HG02759 (cell line): ENCODE measurements around the gene GABRR3.
"Not testable (repeated sequence)": the region's sequence is repeated elsewhere in the genome, so short reads cannot be mapped to it uniquely, and the experiment has no call there.

Source experiments
- ATAC-seq: cut with Tn5 transposase; IDR thresholded peaks from one replicate; pipeline ENCODE4 v1.9.1; 2021; ENCODE audit warnings: mild to moderate bottlenecking, moderate library complexity; ENCODE audit not compliant: unreplicated experiment

The GABRR3 gene

DNA sequence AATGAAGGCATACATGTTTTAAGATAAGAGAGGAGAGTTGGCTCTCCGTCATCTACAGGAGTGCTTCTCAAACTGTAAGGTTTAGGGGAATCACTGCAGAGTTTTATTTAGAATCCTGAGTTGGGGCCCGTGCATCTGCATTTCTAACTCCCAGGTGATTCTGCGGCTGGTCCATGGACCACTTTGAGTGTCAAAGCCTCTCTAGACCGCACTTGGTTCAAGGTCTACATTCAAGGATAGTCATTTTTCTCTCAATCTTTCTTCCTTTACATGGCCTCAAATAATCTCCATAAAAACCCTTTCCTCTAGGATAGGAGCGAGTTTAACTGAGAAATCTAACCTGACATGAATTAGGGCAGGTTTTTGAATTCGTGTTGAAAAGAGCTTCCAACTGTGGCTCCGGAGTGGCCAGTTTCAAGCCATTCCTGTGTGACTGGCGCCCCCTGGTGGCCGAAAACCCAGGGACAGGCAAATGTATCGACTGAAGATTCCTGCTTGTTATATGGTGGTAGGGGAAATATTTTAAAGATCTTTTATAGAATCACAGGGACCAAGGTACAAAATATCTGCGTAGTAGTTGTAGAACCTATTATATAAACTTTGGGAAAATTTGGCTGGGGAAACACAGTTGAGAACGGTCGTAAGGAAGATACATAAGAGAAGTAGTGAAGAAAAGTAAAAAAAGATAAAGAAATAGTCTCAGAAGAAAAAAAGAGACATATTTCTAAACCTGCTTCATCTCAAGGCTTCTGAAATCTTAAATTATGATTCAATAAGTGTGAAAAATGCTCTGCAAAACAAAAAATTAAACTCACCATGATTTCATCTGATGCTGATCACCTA is 11.9 kb downstream of the GABRR3 start:
- peak; percentile 74 for ATAC-seq

DNA sequence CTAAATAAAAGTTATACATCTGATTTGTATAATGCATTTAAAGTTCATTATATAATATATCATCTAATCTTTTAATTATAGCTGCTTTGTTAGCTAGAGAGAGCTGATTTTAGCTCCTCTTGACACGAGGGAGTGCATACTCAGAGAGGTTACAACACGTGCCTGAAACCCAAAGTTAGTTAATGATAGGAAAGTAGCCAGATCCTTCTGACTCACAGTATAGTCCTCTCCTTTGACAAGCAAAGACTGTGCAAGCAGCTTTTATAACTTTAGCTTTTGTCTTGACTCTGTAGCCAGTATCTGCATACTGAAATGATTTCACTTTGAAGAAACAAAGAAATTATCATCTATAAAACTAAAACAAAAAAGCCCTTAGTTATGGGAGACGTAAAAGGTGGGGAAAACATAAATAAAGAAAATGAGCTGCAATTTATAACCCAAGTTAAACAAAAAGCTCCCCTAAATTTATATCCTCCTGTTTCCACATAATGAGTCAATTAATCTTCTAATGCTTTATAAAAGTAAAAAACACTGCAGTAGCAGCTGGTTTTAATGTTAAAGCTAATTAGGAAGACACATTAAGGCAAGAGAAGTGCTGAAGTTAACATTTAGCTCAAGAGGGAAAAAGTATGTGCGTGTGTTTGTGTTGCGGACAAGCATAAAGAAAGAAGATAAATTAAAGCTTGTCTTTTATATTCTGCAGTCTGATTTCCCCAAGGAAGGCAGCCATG is 13.1 kb downstream of the GABRR3 start:
- ATAC-seq: no peak

GRCh38 chr3:98020412-98020811 is 14.7 kb downstream of the GABRR3 start:
- ATAC-seq: no peak

GRCh38 chr3:98018301-98018700 is 16.8 kb downstream of the GABRR3 start:
- ATAC-seq: no peak

DNA sequence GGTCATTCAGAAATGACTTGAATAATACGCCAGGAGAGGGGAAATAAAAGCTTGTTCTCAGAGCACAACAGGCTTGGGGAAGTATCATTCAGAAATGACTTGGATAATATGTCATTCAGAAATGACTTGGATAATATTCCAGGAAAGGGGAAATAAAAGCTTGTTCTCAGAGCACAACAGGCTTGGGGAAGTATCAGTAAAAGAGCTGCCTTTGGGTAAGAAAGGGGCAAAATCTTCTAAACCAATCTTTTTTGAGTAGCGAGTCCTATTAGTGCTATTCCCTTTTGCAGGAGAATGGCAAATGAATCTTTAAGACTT is 20.9 kb downstream of the GABRR3 start:
- no peak for ATAC-seq

DNA sequence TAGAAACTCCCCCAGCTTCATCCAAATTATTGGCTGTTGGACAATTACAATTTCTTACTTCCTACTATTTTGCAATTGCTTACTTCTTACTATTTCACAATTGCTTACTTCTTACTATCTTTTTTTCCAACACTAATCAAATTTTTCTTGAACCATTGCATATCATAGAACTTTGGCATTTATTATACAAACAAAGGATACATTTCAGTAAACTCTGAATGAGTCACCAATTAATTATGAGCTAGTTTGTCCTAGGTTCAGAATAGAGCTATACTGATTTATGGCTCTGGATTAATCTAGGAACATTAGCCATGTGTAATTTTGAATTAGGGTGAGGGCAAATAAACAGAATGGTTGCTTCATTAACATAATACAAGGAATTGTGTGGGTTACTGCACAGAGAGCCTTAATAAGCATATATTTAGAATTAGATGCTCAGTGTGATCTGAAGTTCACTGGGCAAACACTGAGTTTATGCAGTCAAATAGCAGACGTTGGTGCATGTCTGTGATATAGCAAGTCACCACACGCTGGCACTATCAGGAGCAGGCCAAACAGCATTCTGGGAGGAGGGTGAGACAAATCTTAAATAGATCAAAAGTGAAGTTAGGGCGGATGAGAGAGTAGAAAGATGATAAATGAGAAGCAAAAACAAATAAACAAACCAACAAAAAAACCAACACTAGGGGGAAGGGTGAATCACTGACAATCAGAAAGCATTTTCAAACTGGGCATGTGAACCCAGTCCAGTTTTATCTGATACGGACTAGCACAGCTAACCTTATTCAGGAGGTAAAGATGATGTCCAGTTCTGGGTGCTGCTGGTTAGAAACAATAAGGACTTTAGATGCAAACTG is 21.5 kb downstream of the GABRR3 start:
- no peak for ATAC-seq

GRCh38 chr3:98012979-98013378 is 22.1 kb downstream of the GABRR3 start:
- ATAC-seq: no peak

- not testable (repeated sequence) for ATAC-seq
Observed at GRCh38 chr3:98010883-98011449, 24.1 kb downstream of the GABRR3 start.

GRCh38 chr3:98010194-98010882 is 24.8 kb downstream of the GABRR3 start:
- ATAC-seq: no peak

DNA sequence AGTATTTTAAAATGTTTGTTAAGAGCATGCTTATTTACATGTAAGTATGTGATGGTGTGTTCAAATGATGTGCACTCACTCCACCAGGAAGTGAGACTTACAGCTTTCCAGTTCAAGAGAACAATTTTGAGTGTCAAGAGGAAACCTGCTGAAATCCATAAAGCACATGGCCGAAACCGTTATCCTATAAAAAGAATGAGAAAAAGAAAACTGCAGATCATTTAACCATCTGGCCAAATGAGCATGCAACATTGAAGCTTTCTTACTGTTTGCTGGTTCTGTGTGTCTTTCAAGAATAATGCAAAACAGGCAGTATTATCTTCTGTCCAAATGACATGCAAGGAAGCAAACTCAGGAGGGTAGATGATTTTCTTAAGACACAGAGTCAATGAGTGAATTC is 26.3 kb downstream of the GABRR3 start:
- ATAC-seq: peak; percentile 72

GRCh38 chr3:98005438-98005837 is 29.7 kb downstream of the GABRR3 start:
- no peak for ATAC-seq

GRCh38 chr3:98004721-98005120 is 30.4 kb downstream of the GABRR3 start:
- no peak for ATAC-seq

DNA sequence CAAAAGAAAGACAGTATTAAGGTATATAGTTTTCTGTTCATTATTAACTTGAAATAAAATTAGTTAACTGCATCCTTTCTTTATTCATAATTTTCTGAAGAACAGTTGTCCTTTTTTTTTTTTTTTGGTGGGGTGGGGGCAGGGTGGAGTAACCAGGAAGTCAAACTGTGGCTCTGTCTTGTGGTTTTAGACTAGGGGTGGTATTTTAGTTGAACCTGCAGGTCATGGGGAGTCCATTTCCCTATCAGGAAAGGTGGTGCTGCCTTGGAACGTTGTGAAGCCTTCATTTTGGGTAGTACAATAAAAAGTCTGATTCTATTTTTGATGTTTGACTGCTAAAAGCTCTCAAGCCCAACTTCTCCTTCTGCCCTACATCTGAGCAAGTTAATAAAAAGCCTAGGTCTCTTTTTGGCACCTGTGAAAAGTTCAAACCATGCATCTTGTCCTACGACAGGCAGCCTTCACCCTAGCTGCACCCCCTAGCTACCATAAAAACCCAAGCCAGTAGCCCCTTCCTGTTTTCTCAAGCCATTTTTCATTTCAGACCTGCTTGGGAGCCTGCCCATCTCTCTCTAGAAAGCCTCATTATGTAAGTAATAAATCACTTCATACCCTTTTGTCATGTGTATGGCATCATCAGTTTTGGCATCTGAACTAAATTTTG is 31.7 kb downstream of the GABRR3 start:
- peak; percentile 59 for ATAC-seq

DNA sequence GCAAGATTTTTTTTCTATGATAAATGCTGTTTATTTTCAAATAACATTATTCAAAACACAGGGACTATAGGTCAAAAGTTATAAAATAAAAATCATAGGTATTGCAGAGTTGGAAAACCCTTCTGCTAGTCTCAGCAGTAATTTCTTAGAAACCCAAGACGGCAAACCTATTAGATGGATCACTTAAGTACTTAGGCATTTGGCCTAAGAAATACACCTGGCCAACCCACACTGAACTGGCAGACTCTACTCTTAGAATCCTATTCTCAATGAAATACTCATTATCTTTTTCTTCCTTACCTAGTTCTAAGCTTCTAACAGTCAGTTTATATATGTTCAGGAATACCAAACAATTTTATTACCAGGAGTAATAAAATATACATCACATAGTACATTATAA is 32.4 kb downstream of the GABRR3 start:
- no peak for ATAC-seq

GRCh38 chr3:97999994-98000393 is 35.1 kb downstream of the GABRR3 start:
- ATAC-seq: no peak

DNA sequence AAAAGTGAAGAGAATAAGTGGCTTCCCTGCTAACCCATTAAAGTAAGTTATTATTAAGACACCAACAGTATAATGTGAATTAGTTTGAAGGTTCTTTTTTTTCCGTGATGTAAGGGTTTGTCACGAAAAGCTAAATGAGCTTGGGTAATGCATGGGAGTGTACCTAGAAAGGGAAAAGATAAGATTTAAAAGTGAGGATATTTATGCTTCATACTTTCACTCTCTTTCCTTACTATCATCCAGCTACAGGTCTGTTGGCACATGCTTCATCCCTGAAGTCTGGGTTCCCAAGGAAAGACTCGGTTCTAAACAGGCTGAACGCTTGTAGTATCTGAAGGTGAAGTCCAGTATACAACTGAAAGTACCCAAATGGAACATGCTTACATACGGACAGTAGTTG is 36.0 kb downstream of the GABRR3 start:
- no peak for ATAC-seq

DNA sequence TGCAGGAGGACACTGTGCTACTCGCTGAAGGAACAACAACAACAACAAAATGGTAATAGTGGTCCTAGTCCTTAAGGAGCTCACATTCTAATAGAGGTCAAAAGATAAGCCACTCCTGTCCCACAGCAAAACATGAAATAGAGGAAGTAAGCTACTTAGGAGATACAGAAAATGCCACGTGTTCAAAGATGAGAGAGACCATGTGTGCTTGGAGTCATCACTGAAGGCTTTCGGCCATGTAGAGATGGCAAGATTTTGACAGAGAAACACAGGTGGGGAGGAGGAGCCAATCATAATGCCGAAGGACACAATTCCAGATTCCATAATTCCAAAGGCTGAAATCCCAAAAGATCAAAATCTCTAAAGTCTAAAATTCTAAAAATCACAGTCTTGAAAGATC is 38.1 kb downstream of the GABRR3 start:
- ATAC-seq: no peak

- ATAC-seq: no peak
Observed at GRCh38 chr3:97994328-97994945, 40.7 kb downstream of the GABRR3 start.

DNA sequence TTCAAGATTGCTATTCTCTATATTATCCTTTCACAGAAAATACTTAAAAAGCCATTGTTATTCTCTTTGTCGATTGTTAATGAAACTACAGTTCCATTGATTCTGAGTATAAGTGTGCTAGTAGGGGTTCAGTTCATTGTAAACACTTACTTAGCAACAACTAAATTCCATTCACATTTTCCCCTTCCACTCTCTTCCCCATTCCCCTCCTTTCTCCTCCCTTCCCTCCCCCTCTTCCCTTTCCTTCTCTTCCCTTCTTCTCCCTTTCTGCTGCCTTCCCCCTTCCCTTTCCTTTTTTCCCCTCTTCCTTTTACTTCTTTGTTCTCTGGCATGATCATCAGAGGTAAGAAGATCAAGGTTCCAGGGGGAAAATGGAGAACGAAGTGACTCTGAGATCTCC is 41.6 kb downstream of the GABRR3 start:
- ATAC-seq: no peak
